NCI-H2029 treated with DMSO at 0.1 percent for 48 hours (cell line): ENCODE measurements around the gene ACSBG1.

Experiments
- DNase-seq: peaks from one replicate; lab custom pipeline; 2025; lab: John Stamatoyannopoulos, UW

Gene ACSBG1

GRCh38 chr15:78203346-78204225 is 30.8 kb downstream of the ACSBG1 start:
- no peak for DNase-seq

DNA sequence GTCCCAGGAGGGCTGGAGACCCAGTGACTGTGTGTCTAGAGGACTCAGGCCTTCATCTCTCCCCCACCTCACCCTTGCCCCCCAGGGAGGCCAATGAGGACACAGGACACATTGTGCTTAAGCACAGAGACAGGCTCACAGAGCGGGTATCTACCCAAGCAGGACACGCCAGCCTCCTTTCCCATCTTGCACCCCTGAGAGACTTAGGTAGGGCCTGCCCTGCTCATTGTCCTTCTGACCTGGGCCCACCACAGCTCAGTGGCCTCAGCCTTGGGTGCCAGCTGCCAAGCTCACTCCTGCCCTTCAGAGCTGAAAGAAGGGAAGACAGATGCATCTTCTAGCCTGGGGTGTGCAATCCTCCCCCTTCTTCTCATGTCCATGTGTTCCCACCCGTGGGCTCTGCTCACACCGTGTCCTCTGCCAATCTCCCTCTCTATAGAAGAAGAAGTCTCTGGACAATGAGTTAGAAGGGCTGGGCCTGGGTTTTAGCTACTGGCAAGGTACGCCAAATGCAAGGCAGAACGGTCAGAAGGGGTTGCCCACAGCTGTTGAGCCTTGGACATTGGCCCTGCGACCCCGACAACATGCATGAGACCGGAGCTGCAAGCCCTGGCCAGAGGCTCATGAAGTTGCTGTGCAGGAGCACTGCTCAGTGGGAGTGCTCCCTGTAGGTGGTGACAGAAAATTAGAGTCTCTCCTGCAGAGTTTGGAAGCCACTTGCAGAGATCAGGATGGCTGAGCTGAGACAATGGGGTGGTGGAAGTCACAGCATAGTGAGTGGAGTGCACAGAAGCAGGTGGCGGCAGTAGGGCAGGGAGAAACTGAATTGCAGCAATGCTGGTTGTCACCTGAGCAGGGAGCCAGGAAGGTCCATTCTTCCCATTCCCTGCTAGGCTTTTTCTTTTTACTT is 32.8 kb downstream of the ACSBG1 start:
- no peak for DNase-seq

DNA sequence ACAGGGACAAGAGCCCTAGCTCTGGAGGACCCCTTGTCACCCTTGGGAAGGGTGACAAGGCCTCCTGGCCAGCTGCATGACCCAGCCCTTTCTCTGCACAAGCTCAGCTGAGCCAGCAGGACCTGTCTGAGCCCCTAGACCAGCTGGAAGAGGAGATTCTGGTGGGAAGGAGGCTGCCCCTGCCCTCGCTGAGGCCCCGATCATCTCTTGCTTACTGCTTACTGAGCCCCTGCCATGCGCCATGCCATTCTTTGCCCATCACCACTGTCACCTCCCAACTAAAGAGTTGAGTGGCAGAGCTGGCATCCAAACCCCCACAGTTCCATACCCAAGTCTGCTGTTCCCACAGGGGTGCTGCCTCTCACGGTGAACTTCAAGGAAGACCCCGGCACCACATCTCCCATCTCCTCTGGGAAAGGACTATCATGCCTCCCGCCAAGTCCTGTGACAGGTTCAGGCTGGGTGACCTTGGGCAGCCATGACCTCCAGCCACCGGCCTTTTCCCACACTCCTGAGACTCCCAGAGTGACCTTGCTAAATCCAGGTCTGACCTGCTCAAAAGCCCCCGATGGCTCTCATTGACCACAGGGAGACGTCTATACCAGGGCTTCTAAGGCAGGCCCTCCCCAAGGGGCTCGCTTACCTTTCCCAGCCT is 34.0 kb downstream of the ACSBG1 start:
- DNase-seq = no peak

GRCh38 chr15:78197632-78198031 is 36.7 kb downstream of the ACSBG1 start:
- DNase-seq = no peak

GRCh38 chr15:78195735-78196201 is 38.6 kb downstream of the ACSBG1 start:
- no peak for DNase-seq

- no peak for DNase-seq
Measured at GRCh38 chr15:78194568-78194925, 39.8 kb downstream of the ACSBG1 start.

GRCh38 chr15:78193731-78194567 is 40.4 kb downstream of the ACSBG1 start:
- no peak for DNase-seq

GRCh38 chr15:78192826-78193594 is 41.4 kb downstream of the ACSBG1 start:
- DNase-seq = no peak

- DNase-seq = no peak
Measured at GRCh38 chr15:78182821-78183220, 51.5 kb downstream of the ACSBG1 start.

DNA sequence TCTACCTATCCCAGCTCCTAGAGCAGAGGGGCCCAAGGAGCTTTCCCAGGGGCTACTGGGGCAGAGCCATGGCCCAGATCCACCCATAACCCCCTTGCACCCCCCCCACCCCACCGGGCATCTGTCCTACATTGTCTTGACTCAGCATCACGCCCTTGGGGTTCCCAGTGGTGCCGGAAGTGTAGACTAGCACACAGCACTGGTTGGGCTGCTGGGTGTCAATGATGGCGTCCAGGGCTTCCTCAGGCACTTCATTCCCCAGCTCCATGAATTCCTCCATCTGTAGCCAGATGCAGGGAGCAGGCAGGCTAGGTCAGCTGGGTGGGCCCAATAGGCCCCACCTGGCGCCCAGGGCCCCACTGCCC is 52.0 kb downstream of the ACSBG1 start:
- DNase-seq = no peak

DNA sequence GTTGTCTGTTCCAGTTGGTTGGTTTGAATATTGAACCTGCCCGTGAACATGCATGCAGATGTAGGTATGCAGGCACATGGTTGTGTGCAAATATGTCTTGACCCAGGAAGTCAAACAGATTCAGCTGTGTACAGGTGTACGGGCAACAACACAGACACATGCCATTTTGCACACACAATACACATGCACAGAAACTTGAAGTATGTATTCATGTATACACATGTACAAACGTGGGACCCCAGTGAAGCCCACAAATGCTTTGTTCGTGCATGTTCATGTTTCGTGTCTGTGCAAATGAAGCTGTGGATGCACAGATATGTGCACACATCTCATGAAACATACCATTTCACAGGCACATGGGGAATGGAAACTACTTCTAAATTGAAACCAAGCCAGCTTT is 54.5 kb downstream of the ACSBG1 start:
- DNase-seq = no peak

- no peak for DNase-seq
Measured at GRCh38 chr15:78179286-78179840, 55.0 kb downstream of the ACSBG1 start.

GRCh38 chr15:78178064-78178463 is 56.3 kb downstream of the ACSBG1 start:
- no peak for DNase-seq

GRCh38 chr15:78177447-78177873 is 56.9 kb downstream of the ACSBG1 start:
- no peak for DNase-seq

- no peak for DNase-seq
Measured at GRCh38 chr15:78175330-78175729, 59.0 kb downstream of the ACSBG1 start.

GRCh38 chr15:78174401-78174800 is 60.0 kb downstream of the ACSBG1 start:
- no peak for DNase-seq

DNA sequence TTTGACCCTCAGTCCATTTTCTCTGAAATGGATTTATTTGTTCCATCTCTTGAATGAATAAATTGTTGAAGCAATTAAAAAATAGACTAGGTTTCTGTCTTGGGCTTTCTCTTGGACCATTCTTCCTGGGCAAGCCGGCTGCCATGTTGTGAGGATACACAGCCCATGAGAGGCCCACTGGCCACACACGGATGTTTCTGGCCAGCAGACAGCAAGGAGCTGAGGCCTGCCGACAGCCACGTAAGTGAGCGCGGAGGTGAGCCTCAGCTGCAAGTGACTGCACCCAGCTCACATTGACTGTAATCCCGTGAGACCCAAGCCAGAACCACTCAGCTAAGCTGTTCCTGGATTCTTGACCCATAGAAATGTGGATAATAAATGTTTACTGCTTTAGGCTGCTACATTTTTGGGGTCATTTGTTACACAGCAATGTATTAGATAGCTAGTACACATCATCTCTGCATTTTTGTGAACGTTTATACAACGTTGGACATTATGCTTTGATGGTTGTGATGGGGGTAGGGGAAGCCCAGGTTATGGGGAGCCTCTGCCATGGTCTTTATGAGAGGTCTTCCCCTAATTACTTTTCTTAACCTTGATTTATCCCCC is 62.4 kb downstream of the ACSBG1 start:
- DNase-seq = no peak

DNA sequence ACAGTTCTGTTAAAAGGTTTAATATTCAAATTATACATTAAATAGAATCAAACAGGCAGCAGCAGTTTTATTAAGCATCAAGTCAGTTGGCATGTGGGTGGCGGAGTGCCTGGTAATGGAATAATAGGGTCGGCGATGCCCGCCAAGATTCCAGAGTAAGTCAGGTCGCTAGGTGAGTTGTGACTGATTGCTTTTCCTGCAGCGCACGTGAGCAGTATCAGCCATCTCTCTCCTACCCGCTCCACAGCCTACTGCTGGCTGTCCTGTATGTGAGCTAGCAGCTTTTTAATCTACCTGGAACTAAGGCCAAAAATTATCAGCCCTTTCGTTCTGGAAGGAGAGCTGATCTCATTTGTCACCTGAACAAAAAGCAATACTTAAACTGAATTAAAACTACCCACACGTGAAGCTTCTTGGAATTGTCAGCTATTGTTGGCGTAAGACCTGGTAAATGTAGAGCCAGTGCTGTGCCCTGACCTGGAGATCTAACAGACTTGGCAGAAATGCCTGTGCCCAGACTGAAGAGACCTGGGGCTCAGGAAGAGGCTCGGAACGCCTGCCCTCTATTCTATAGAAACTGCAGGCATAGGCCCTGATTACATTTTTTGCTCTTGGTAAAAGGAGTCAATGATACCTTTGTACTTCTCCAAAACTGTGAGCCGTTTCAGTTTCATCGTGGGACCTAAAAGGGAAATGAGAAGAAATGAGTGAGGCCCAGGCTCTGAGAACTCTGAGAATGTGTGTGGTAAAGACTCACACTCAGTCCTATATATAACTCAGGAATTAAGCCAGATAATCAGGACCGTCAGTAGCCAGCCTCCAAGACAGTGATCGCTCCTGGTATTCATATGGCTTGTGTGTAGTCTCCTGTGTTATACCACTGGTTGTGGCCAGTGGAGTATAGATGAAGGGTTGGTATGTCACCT is 63.3 kb downstream of the ACSBG1 start:
- DNase-seq = no peak

DNA sequence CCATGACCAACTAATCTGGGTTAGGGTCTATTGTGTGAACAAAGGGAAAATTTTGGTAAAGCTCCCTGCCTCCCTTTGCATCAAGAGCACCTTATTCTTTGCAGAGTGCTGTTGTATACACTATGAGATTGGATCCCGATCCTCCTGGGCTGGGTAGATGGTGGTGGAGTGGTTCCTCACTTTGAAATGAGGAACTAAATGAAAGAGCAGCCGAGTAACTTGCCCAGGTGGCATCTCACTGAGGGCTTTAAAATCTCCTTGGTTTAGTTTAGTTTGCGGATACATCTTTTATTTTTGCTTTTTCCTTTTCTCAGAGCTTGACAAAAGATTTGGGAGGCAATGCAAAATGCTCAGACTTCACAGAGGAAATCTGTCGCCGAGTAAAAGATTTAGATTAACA is 65.8 kb downstream of the ACSBG1 start:
- DNase-seq = no peak
